H1 (cell line): ENCODE data around the gene CLEC16A. TPM values are rescaled to one million over a fixed set of nuclear protein-coding genes. Genes with fewer than 3 reads are reported as not detected.

Experiments used
- CTCF ChIA-PET: fragments of 300-600 bp; sonication (Branson Sonifier 250); formaldehyde crosslinking; loops from one replicate; lab custom pipeline; 2021; ENCODE audit not compliant: partially characterized antibody; lab: Charles Lee
- POLR2A ChIA-PET: fragments of 300-600 bp; sonication (Branson Sonifier 250); formaldehyde crosslinking; loops from one replicate; lab custom pipeline; 2021; ENCODE audit warnings: inconsistent platforms; ENCODE audit not compliant: partially characterized antibody; lab: Charles Lee
- DNase-seq, 2 experiments: peaks; one replicate each; pipeline versions ENCODE4 v3.0.0 to v3.0.0-alpha.2; 2010 to 2022; ENCODE audit warnings: low spot score in 2 of 2, low read depth in 1 of 2, mixed read lengths in 1 of 2
- FAIRE-seq: peaks from 2 replicates; lab custom pipeline; 2011; peaks lifted over from hg19 to GRCh38; lab: Jason Lieb, UNC
- H2AFZ ChIP-seq: 2 replicates; pipeline ENCODE4 v1.8.1; 2012; ENCODE audit warnings: low read length, inconsistent platforms
- H2AK5ac ChIP-seq: 2 replicates; pipeline ENCODE4 v1.6.1; 2013; ENCODE audit warnings: low read depth, low read length
- H2BK120ac ChIP-seq: replicated peaks from 2 replicates; pipeline ENCODE3; 2013; ENCODE audit warnings: low read depth, low read length, inconsistent platforms
- H2BK12ac ChIP-seq: 2 replicates; pipeline ENCODE4 v1.6.1; 2013; ENCODE audit warnings: low read depth, low read length
- H2BK15ac ChIP-seq: 2 replicates; pipeline ENCODE4 v1.6.1; 2013; ENCODE audit warnings: low read length
- H2BK20ac ChIP-seq: 2 replicates; pipeline ENCODE4 v1.6.1; 2013; ENCODE audit warnings: low read length
- H2BK5ac ChIP-seq: 2 replicates; pipeline ENCODE4 v1.6.1; 2013; ENCODE audit warnings: low read depth, low read length
- H3K14ac ChIP-seq: 2 replicates; pipeline ENCODE4 v1.6.1; 2013; ENCODE audit warnings: inconsistent platforms; ENCODE audit not compliant: insufficient read length
- H3K18ac ChIP-seq: 2 replicates; pipeline ENCODE4 v1.6.1; 2013; ENCODE audit warnings: low read length; ENCODE audit errors: extremely low read depth
- H3K23ac ChIP-seq: 2 replicates; pipeline ENCODE4 v1.6.1; 2013; ENCODE audit warnings: inconsistent platforms; ENCODE audit not compliant: insufficient read length
- H3K23me2 ChIP-seq: 2 replicates; pipeline ENCODE4 v1.6.1; 2013; ENCODE audit warnings: low read depth, low read length
- H3K27ac ChIP-seq: 2 replicates; pipeline ENCODE4 v1.6.1; 2011; ENCODE audit warnings: low read depth, low read length, inconsistent platforms
- H3K27me3 ChIP-seq, 4 experiments: replicated peaks in 1 of 4; 1 replicate in 1 of 4; 2 replicates in 3 of 4; pipeline versions ENCODE4 v1.6.1 to v1.8.1; 2011 to 2013; ENCODE audit warnings: low read length in 3 of 4, mild to moderate bottlenecking in 3 of 4, inconsistent platforms in 2 of 4, mixed read lengths in 2 of 4, moderate library complexity in 1 of 4; ENCODE audit not compliant: control insufficient read depth in 3 of 4, insufficient read depth in 3 of 4; ENCODE audit errors: extremely low read depth in 1 of 4
- H3K36me3 ChIP-seq, 4 experiments: 2 replicates each; pipeline versions ENCODE4 v1.6.1 to v1.8.1; 2011 to 2013; ENCODE audit warnings: mild to moderate bottlenecking in 4 of 4, low read length in 3 of 4, moderate library complexity in 2 of 4, control low read depth in 1 of 4, inconsistent platforms in 1 of 4; ENCODE audit not compliant: insufficient read depth in 4 of 4, control insufficient read depth in 2 of 4
- H3K4ac ChIP-seq: replicated peaks from 2 replicates; pipeline ENCODE3; 2013; ENCODE audit warnings: low read length, low read depth, mixed read lengths, inconsistent platforms; ENCODE audit not compliant: insufficient read length
- H3K4me1 ChIP-seq, 4 experiments: replicated peaks in 1 of 4; 1 replicate in 1 of 4; 2 replicates in 3 of 4; pipeline versions ENCODE4 v1.6.1 to v1.8.1; 2011 to 2013; ENCODE audit warnings: low read length in 3 of 4, inconsistent platforms in 2 of 4, mixed read lengths in 1 of 4; ENCODE audit not compliant: insufficient read depth in 4 of 4, control insufficient read depth in 3 of 4
- H3K4me2 ChIP-seq, 2 experiments: 2 replicates each; pipeline versions ENCODE4 v1.6.1 to v1.8.1; 2011 to 2013; ENCODE audit warnings: low read depth in 2 of 2, low read length in 2 of 2, control low read depth in 1 of 2, inconsistent platforms in 1 of 2, mild to moderate bottlenecking in 1 of 2; ENCODE audit not compliant: insufficient read depth in 1 of 2
- H3K4me3 ChIP-seq, 4 experiments: fragments of 200-600, 300-600 bp in 1 of 4; sonication (generic), shearing (Covaris generic), sonication (Bioruptor Twin) in 1 of 4; 2 replicates each; pipeline versions ENCODE4 v1.5.1 to v1.8.1; 2011 to 2016; ENCODE audit warnings: low read length in 4 of 4, low read depth in 3 of 4, control low read depth in 2 of 4, inconsistent platforms in 2 of 4, mild to moderate bottlenecking in 2 of 4, mixed read lengths in 1 of 4, moderate library complexity in 1 of 4; ENCODE audit not compliant: insufficient read depth in 2 of 4; ENCODE audit errors: extremely low read depth in 1 of 4
- H3K56ac ChIP-seq: replicated peaks from 2 replicates; pipeline ENCODE3; 2013; ENCODE audit warnings: low read depth, mild to moderate bottlenecking, mixed read lengths, low read length, inconsistent platforms; ENCODE audit not compliant: insufficient read length
- H3K79me1 ChIP-seq: 2 replicates; pipeline ENCODE4 v1.6.1; 2013; ENCODE audit warnings: low read depth, low read length, control low read depth
- H3K79me2 ChIP-seq, 2 experiments: 2 replicates each; pipeline versions ENCODE4 v1.6.1 to v1.8.1; 2012 to 2013; ENCODE audit warnings: low read length in 2 of 2, mild to moderate bottlenecking in 2 of 2, inconsistent platforms in 1 of 2; ENCODE audit not compliant: insufficient read depth in 2 of 2, control insufficient read depth in 1 of 2
- H3K9ac ChIP-seq, 4 experiments: replicated peaks in 1 of 4; 1 replicate in 1 of 4; 2 replicates in 3 of 4; pipeline versions ENCODE4 v1.6.1 to v1.8.1; 2011 to 2013; ENCODE audit warnings: low read depth in 3 of 4, low read length in 3 of 4, control low read depth in 2 of 4, mild to moderate bottlenecking in 2 of 4, moderate library complexity in 2 of 4, inconsistent platforms in 1 of 4; ENCODE audit errors: extremely low read depth in 1 of 4
- H3K9me3 ChIP-seq, 2 experiments: 2 replicates each; pipeline versions ENCODE4 v1.6.1 to v1.8.1; 2012 to 2013; ENCODE audit warnings: mild to moderate bottlenecking in 2 of 2, moderate library complexity in 2 of 2, control low read depth in 1 of 2, inconsistent platforms in 1 of 2, low read depth in 1 of 2, low read length in 1 of 2, mixed read lengths in 1 of 2; ENCODE audit not compliant: insufficient read depth in 2 of 2
- H4K20me1 ChIP-seq, 2 experiments: replicated peaks in 1 of 2; 2 replicates each; pipeline versions ENCODE3 to v1.8.1; 2011 to 2013; ENCODE audit warnings: inconsistent platforms in 2 of 2, low read length in 2 of 2, mild to moderate bottlenecking in 1 of 2; ENCODE audit not compliant: insufficient read depth in 2 of 2, control insufficient read depth in 1 of 2
- H4K5ac ChIP-seq: 2 replicates; pipeline ENCODE4 v1.6.1; 2013; ENCODE audit warnings: low read length, low read depth, mixed read lengths, inconsistent platforms; ENCODE audit not compliant: insufficient read length
- H4K8ac ChIP-seq: 2 replicates; pipeline ENCODE4 v1.8.0; 2013; ENCODE audit warnings: mild to moderate bottlenecking, moderate library complexity, low read length, inconsistent platforms; ENCODE audit not compliant: insufficient read depth; ENCODE audit errors: extremely low read depth
- H4K91ac ChIP-seq: replicated peaks from 2 replicates; pipeline ENCODE3; 2013; ENCODE audit warnings: low read length, mixed read lengths, inconsistent platforms; ENCODE audit not compliant: insufficient read length
- CEBPB ChIP-seq: IDR thresholded peaks from 2 replicates; pipeline ENCODE4 v1.6.1; 2012; ENCODE audit warnings: low read depth, low read length
- CHD1 ChIP-seq: IDR thresholded peaks from 2 replicates; pipeline ENCODE4 v1.6.1; 2012; ENCODE audit warnings: low read depth, low read length, improper control_type of control experiment
- HDAC6 ChIP-seq: IDR thresholded peaks from one replicate; pipeline ENCODE4 v1.7.1; 2012; ENCODE audit warnings: low read depth, mild to moderate bottlenecking, inconsistent platforms, low read length, moderate library complexity
- JUND ChIP-seq: IDR thresholded peaks from 2 replicates; pipeline ENCODE4 v1.6.1; 2011; ENCODE audit warnings: mild to moderate bottlenecking, improper control_type of control experiment, low read length
- WGBS, 2 experiments: shearing (Covaris generic) in 1 of 2; methylation state at CpG; one replicate each; pipeline versions ENCODE4 v1.1.6 to v1.1.7; 2013 to 2015; ENCODE audit warnings: low lambda C conversion rate in 2 of 2, mixed read lengths in 2 of 2, inconsistent platforms in 1 of 2, low coverage in 1 of 2, missing lambda C conversion rate in 1 of 2; ENCODE audit not compliant: insufficient replicate concordance in 2 of 2, insufficient coverage in 1 of 2, insufficient read length in 1 of 2; ENCODE audit errors: extremely low coverage in 1 of 2, missing lambda C conversion rate in 1 of 2; 5-methylcytosine and 5-hydroxymethylcytosine counted together
- polyA plus RNA-seq, 7 experiments: library from polyadenylated mRNA; depleted of rRNA in 3 of 7; stranded (reverse) in 5 of 7; unstranded in 2 of 7; fragments of >200 nt in 5 of 7; fragments of 200-250 nt in 2 of 7; gene quantifications; 1 replicate in 5 of 7; 2 replicates in 1 of 7; 4 replicates in 1 of 7; pipeline versions ENCODE4 v1.2.1 to v1.2.3, GENCODE V29; 2011 to 2013; ENCODE audit warnings: missing spikeins in 2 of 7, mixed read lengths in 2 of 7
- total RNA-seq: library from RNA; stranded (reverse); fragmentation: NEBNext Ultra II Directional; extraction: Animal tissue kit (Norgen Biotek cat#: 25700); gene quantifications from 2 replicates; pipeline ENCODE4 v1.2.1, GENCODE V29; 2021

Gene CLEC16A
- total and polyA plus RNA-seq, 2 of the 8 experiments (the other 6 are each of a cell fraction or from before 2014, with no cell fraction given) = 7.6 to 19.3 TPM

DNA sequence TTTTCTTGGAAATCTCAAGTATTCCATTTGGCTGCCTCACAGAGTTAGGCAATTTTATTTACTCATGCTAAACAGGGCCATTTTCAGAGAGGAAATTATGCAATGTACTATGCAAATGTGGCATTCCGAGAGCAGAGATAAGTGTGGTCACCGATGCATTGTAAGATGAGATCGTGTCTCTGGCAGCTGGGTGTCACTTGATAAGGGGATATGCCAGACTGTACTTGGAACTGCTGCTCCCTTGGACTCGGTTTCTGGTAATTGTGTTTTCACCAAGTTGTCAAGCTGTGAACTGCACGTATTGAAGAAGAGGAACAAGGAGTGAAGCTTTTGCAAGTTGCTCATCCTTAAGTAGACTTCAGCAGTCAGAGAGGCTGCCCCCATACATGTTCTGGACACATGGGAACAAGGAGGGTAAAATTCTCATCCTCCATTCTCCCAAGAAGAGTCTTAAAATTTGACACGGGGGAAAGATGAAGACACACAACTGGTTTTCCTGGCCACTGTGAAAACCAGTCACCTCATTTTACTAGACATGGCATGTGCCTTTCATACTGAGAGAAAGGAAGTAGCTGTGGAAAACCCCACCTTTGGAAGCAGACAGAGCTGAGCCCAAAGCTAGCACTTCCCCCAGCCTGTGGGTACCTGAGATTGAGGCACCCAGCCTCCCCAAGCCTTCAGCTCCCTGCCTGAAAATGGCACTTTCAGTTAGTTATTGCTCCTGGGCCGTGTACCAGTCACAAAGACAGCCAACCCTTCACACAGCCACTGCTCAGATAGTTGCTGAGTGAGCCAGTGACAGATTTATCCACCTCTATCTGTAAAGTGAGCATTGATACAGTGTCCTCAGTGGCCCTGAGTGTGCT is 160.9 kb downstream of the CLEC16A start:
- Histone ChIP-seq H3K4ac (no peak overlapping the region), H2BK12ac (no peak overlapping the region), H4K8ac (no peak overlapping the region), H3K79me1 (no peaks in the 10 kb centered on the region), H3K23ac (no peak overlapping the region), H3K27ac (no peak overlapping the region), H3K4me2 (no peak overlapping the region), H3K4me1 (no peaks in the 10 kb centered on the region; a peak in 3 of 7 replicates), H2AFZ (no peak overlapping the region), H3K4me3 (no peak overlapping the region), H3K27me3 (no peaks in the 10 kb centered on the region), H3K36me3 (no peaks in the 10 kb centered on the region), H4K20me1 (no peaks in the 10 kb centered on the region), H3K79me2 (no peaks in the 10 kb centered on the region), H3K23me2 (no peaks in the 10 kb centered on the region), H3K9me3 (no peaks in the 10 kb centered on the region), H2BK5ac (no peak overlapping the region), H3K9ac (no peak overlapping the region), H4K91ac (no peak overlapping the region), H2BK120ac (no peak overlapping the region), H2BK15ac (no peak overlapping the region), H3K14ac (no peak overlapping the region), H3K18ac (no peak overlapping the region), H3K56ac (no peak overlapping the region), H2AK5ac (no peak overlapping the region), H2BK20ac (no peak overlapping the region), H4K5ac (no peak overlapping the region)
- no peak for DNase-seq
- ChIA-PET POLR2A (interaction anchor here (1.2 to 1.4 kb wide), 2 partner anchors 9 to 14 kb away, joined by 3 to 5 read pairs; no protein-coding TSS in a partner anchor), CTCF (interaction anchor here (0.7 to 2.2 kb wide), 6 partner anchors 37 to 267 kb away, joined by 3 to 9 read pairs (median 3); no protein-coding TSS in a partner anchor)
- FAIRE-seq = no peak
- TF ChIP-seq JUND = no peak
- no peak for TF ChIP-seq CHD1
- TF ChIP-seq CEBPB = peak; percentile 15; the same call in 1 of the 2 replicates
- no peak for TF ChIP-seq HDAC6
- 82% methylated on average over 7 of the region's 7 CpGs; no CpG with 5 or more reads in 1 of the 2 experiments for WGBS, 2 experiments
